CD4-positive, alpha-beta T cell treated with Interleukin-17A for 1 hour (primary cell): ENCODE results near the gene ATXN3.
"Not testable (repeated sequence)": the region's sequence is repeated elsewhere in the genome, so short reads cannot be mapped to it uniquely, and the experiment has no call there.

Experiments
- DNase-seq: peaks from one replicate; pipeline ENCODE4 v3.0.0-alpha.2; 2020

ATXN3 gene

GRCh38 chr14:92058006-92058917 lies 48.1 kb downstream of the ATXN3 start:
- DNase-seq, result no peak

GRCh38 chr14:92049781-92050180 lies 56.6 kb downstream of the ATXN3 start:
- DNase-seq, result no peak

GRCh38 chr14:92049221-92049620 lies 57.2 kb downstream of the ATXN3 start:
- DNase-seq, result not testable (repeated sequence)

GRCh38 chr14:92045904-92046303 lies 60.5 kb downstream of the ATXN3 start:
- DNase-seq, result not testable (repeated sequence)

GRCh38 chr14:92041766-92042165 lies 64.6 kb downstream of the ATXN3 start:
- DNase-seq, result not testable (repeated sequence)

GRCh38 chr14:92041203-92041602 lies 65.2 kb downstream of the ATXN3 start:
- no peak for DNase-seq

- peak; percentile 27 for DNase-seq
Measured at GRCh38 chr14:92040431-92041051, 65.8 kb downstream of the ATXN3 start.

GRCh38 chr14:92039719-92040430 lies 66.5 kb downstream of the ATXN3 start, which contains the start of gene TRIP11:
Gene TRIP11 (minus strand): TSS chr14:92040059. CDS start chr14:92039685, 374 bp downstream.
- DNase-seq, result peak; percentile 95

- DNase-seq, result no peak
Measured at GRCh38 chr14:92039063-92039718, 67.2 kb downstream of the ATXN3 start.

GRCh38 chr14:92037989-92038388 lies 68.4 kb downstream of the ATXN3 start:
- DNase-seq, result no peak

- no peak for DNase-seq
Measured at GRCh38 chr14:92035890-92036289, 70.5 kb downstream of the ATXN3 start.

GRCh38 chr14:92033906-92034687 lies 72.3 kb downstream of the ATXN3 start:
- DNase-seq, result no peak

GRCh38 chr14:92033433-92033832 lies 72.9 kb downstream of the ATXN3 start:
- DNase-seq, result no peak

- no peak for DNase-seq
Measured at GRCh38 chr14:92026548-92027190, 79.7 kb downstream of the ATXN3 start.

GRCh38 chr14:92022036-92022435 lies 84.3 kb downstream of the ATXN3 start:
- no peak for DNase-seq

GRCh38 chr14:92021523-92021922 lies 84.9 kb downstream of the ATXN3 start:
- DNase-seq, result no peak

- DNase-seq, result no peak
Measured at GRCh38 chr14:92014040-92014439, 92.3 kb downstream of the ATXN3 start.

GRCh38 chr14:92012121-92012748 lies 94.1 kb downstream of the ATXN3 start:
- no peak for DNase-seq

GRCh38 chr14:92010644-92011043 lies 95.7 kb downstream of the ATXN3 start:
- DNase-seq, result no peak

GRCh38 chr14:92009604-92010003 lies 96.8 kb downstream of the ATXN3 start:
- DNase-seq, result no peak
